DMS79 treated with DMSO at 0.1 percent for 48 hours (cell line): Measurements from ENCODE around the gene PPP2R2C.

Experiments used
- DNase-seq: peaks from one replicate; lab custom pipeline; 2025; lab: John Stamatoyannopoulos, UW

Gene PPP2R2C

GRCh38 chr4:6424425-6424824 is 48.0 kb downstream of the PPP2R2C start:
- DNase-seq, result no peak

DNA sequence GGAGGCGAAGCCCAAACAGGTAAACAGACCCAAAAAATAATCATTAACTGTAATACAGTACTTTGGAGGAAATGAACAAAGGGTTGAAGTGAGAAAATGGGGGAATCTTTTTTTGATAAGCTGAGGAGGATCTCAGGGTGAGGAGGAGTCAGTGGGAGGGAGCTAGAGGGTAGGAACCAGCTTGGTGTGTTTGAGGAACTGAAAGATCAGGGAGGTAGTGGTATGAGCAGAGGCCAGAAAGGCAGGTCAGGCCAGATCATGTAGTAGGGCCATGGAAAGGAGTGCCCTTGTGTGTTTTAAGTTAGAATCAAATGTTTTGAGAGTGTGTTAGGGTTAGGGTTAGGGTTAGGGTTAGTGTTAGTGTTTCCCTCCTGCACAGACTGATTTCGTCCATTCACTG is 48.8 kb downstream of the PPP2R2C start:
- no peak for DNase-seq

- DNase-seq, result no peak
Observed at GRCh38 chr4:6422866-6423265, 49.5 kb downstream of the PPP2R2C start.

DNA sequence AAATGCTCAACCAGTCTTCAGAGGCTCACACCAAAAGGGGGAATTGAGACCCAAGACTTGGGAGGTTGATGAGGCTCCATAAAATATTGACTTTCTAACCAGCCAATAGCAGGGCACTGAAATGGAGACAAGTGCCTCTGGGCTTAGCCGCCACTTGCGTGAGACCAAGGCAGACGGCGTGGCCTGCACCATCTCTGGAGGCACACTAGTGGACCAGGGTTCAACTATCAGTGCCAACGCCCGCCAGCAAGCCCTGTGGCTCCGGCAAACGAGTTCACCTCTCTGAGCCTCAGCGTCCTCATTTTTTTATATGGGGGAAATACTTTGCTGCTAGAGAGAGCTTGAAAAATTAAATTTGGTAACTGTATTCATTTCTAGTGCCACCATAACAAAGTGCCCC is 50.3 kb downstream of the PPP2R2C start:
- DNase-seq, result no peak

- no peak for DNase-seq
Observed at GRCh38 chr4:6421397-6421796, 51.0 kb downstream of the PPP2R2C start.

DNA sequence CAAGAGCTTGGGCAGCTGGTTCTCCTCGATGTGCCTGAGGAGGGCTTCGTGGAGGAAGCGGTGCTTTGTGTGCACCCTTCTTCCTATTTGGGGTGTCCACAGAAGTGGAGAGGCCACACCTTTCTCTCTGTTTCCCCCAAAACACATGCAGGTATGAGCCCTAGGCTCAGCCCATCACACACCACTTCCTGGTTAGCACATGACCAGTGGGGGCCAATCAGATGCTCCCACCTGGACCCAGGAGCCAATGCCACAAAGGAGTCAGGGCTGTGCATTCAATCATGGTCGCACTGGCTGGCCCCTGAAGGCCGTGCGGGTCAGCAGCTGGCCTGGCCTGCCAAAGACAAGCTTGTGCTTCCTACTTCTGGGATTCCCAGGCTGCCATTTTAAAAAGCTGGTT is 51.4 kb downstream of the PPP2R2C start:
- no peak for DNase-seq

DNA sequence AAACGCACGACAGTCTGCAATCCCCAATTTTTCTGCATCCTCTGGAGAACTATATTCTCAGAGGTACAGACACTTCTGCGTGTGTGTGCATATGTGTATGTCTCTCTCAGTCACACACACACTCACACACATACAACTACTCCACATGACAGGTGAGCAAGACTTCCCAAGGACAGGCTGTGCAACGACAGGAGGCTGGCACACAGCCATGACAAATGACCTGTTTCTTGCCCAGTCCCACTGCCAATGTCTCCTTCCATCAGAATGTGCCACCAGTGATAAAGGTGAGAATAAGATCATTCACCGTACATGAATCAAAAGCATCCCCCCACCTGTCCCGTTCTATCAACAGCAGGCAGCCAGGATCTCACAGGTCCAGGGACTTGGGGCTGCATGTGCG is 52.4 kb downstream of the PPP2R2C start:
- no peak for DNase-seq

DNA sequence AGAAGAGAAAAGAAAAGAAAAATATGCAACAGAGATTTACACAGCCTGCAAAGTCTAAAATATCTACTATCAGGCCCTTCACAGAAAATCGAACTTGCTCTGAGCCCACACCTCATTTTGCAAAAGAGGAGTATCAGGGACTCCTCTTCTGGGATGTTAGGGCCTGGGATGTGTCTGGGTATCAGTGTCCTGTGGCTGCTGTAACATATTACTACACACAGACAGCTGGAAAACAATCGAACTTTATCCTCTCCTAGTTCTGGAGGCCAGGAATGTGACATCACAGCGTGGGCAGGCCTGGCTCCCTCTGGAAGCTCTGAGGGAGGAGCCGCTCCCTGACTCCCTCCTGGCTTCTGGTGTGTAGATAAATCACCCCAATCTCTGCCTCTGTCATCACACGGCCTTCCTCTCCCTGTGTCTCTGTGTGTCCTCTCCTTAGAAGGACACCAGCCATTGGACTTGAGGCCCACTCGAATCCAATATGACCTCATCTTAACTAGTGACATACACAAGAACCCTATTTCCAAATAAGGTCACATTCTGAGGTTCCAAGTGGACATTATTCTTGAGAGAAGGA is 52.9 kb downstream of the PPP2R2C start:
- no peak for DNase-seq

DNA sequence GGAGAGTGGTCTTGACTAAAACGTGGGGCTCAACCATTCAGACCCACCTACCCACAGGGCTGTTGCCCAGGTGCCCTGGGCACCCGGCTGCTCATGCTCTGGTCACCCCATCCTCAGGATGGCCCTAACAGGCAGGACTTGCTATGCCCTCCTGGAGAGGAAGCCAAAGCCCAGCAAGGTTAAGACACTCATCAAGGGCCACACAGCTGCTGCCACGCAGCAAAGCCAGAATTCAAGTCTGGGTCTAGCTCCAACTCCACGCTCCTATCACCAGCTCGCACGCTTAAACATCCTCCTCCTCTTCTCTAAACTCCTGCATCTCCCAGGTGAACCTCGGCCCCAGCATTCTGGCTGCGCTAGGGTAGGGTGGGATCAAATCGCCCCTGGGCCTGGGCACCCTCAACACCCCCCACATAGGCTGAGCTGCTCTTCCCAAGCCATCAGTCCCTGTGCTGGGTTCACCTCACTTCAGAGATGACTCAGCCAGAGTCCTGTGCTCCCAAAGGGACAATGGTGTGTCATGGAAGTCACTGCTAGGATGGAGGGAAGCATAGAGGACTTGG is 54.1 kb downstream of the PPP2R2C start:
- DNase-seq, result no peak

- DNase-seq, result no peak
Observed at GRCh38 chr4:6417516-6418050, 54.8 kb downstream of the PPP2R2C start.

DNA sequence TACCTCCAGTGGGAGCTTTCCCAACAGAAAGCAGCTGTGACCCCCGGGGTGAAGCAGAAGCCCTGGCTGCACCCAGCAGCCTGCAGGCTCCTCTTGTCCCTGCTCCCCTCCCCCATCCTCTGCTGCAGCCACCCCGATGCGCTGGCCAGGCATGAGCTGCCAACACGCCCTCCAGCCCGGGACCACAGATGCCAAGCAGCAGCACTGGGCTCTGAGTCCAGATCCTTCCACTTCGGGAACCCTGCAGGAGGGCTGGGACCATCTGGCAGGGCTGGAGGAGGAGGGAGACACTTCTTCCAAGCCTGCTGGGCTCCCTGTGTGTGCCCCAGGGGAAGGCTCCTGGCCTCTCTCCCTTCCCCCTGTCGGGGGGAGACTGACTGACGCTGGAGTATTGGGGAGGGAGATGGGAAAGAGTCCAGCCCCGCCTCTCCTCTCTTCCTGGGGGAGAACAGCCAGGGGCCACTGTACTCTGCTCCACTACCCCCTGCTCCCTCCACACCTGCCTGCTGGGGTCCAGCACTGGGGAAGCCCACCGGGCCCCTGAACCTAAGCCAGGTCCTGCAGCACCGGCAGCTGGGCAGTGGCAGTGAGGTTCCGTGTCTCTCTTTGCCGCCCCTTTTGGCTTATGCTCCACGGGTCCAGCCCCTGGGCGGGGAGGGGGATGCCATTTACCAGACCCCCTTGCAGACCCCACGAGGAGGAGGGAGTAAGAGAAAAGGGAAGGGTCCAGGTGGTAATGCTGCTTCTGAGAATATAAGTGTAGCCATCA is 55.7 kb downstream of the PPP2R2C start:
- DNase-seq, result no peak

GRCh38 chr4:6415031-6415705 is 57.2 kb downstream of the PPP2R2C start:
- no peak for DNase-seq

GRCh38 chr4:6414578-6414977 is 57.8 kb downstream of the PPP2R2C start:
- no peak for DNase-seq

DNA sequence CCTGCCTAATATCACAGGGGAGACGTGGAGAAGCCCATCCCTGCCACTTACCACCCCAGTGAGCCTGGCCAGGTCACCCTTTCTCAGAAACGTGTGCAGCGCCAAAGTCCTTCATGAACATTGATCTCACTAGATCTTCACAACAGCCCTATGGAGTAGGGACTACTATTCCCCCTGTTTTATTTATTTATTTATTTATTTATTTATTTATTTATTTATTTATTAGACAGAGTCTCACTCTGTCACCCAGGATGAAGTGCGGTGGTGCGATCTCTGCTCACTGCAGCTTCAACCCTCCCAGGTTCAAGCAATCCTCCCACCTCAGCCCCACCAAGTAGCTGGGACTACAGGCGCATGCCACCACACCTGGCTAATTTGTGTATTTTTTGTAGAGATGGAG is 61.8 kb downstream of the PPP2R2C start:
- no peak for DNase-seq

GRCh38 chr4:6410068-6410467 is 62.3 kb downstream of the PPP2R2C start:
- no peak for DNase-seq

DNA sequence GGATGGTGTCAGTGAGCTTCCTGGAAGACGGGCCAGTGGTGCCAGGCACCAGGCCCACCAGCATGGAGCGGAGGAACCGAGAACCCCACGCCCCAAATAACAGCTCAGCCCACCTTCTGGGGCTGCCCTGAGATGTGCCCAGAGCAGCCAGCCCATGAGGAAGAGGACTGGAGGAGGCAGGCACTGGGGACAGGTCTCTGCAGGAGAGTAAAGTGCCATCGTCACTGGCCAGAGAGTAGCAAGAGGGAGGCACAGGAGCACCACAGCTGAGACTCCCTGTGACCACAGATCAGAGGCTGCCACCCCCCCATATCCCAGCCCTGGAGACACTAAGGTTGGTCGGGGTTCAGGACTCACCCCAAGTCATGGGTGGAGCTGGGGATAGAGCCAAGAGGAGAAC is 63.0 kb downstream of the PPP2R2C start:
- no peak for DNase-seq

DNA sequence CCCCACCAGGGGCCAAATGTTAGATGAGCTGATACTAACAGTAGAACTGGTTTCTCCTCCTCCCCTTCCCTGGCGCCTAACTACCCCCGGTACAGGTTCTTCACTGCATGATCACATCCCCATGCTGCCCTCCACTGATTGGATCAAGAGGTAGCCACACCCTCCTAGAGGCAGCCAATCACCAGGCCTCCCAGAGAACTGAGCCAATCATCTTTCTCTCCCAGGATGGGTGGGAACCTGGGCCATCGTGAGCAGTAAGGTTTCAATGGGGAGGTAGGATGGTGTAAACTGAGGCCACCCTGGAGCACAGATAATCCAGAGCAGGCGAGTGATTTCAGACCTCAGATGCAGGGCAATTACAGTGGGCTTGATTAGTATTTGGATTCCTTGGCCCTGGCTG is 64.2 kb downstream of the PPP2R2C start:
- no peak for DNase-seq

DNA sequence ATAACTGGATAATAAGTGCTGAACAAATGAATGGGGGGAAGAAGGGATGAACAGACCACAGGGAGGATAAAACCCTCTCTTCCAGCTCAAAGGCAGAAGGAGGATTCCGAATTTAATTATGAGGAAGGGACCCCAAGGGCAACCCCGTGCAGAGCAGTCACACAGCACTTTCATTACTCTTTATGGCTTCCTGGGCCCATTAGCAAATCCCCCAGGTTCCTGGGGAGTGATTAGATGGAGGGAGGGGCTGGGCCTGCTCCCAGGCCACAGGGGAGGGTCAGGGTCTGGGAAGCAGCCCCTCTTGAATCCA is 67.1 kb downstream of the PPP2R2C start:
- no peak for DNase-seq

- DNase-seq, result peak; percentile 44
Observed at GRCh38 chr4:6404611-6405396, 67.6 kb downstream of the PPP2R2C start.

DNA sequence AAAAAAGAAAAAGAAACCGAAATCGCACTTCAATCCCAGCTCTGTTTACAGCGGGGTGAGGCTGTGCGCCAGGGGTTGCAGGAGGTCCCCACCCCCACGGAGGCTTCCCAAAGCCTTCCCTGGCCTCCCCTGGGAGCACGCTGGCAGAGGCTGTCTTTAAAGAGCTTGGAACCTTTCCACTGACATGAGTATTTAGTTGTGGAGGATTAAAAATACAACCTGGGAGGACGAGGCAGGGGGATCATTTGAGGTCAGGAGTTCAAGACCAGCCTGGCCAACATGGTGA is 69.1 kb downstream of the PPP2R2C start:
- DNase-seq, result no peak

- peak; percentile 5 for DNase-seq
Observed at GRCh38 chr4:6402566-6403399, 69.6 kb downstream of the PPP2R2C start.

- DNase-seq, result no peak
Observed at GRCh38 chr4:6401797-6402196, 70.6 kb downstream of the PPP2R2C start.
